GM18868 (cell line): ENCODE results near the gene ERI2.

Experiments
- ATAC-seq: cut with Tn5 transposase; IDR thresholded peaks from one replicate; pipeline ENCODE4 v1.9.1; 2021; ENCODE audit warnings: mild to moderate bottlenecking, moderate library complexity; ENCODE audit not compliant: unreplicated experiment

The ERI2 gene

GRCh38 chr16:20806168-20807050 lies at the start of gene ERI2, which contains the start of gene REXO5:
Gene ERI2 (minus strand): TSS chr16:20806472. CDS start chr16:20806430, 42 bp downstream.
Gene REXO5 (plus strand): TSS chr16:20806527. CDS start chr16:20806954, 427 bp downstream.
- ATAC-seq, result peak; percentile 80

- no peak for ATAC-seq
These were observed 48.7 kb upstream of the ERI2 start for GRCh38 chr16:20854963-20855362.

- ATAC-seq, result no peak
These were observed 47.8 kb upstream of the ERI2 start for GRCh38 chr16:20853981-20854620.

GRCh38 chr16:20853143-20853542 lies 46.9 kb upstream of the ERI2 start:
- ATAC-seq, result no peak

DNA sequence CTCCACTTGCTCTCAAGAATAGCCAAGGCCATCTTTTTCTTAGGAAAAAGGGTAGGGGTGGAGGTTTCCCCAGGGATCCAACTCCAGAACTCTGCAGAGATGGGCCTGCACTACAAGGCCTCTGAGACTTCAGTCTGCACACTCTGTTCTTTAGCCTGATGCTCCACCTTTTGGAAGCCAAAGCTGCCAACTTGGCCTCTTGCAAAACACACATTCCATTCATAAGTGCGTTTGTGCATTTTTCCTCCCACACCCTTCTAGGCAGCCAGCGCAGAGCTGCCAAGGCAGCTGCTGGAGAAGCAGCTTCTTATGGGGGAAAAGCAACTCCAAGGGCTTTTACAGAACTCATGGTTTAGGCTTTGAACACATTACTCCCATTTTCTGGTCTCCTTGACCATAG lies 45.3 kb upstream of the ERI2 start:
- no peak for ATAC-seq

GRCh38 chr16:20850981-20851380 lies 44.7 kb upstream of the ERI2 start:
- ATAC-seq, result no peak

DNA sequence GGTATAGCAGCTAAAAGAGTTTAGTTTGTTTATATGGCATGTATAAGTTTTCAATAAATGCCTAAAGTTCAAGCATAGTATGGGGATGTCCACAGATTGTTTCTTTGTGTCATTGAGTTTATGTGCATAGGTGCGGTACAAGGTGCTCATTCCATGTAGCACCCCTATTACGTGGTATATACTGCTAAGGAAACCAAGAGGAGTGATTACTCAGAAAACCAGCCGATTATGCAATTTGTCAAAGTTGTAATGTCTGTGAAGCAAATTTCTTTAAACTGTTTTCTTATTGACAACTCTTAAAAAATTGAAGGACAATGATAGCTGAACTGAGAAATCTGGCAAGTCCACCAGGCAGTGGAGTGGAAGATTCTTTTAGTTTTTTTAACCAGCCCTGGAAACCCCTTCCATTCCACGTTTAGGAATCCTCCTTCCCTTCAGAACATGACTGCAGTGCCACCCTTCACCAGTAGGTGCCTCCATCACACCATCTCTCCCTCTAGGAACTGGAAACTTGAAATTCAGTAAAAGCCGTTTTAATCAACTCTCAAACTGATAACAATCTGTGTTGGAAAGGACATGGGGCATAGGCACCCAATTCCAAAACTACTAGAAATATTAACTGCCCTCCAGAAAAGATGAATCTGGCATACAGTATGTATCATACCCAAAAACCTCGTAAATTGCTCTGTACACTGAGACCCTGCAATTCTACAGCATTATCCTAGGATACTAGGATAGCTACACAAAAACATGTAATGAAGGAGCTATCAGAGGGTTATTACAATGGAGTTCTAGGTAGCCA lies 43.5 kb upstream of the ERI2 start:
- ATAC-seq, result no peak

GRCh38 chr16:20847550-20847949 lies 41.3 kb upstream of the ERI2 start:
- ATAC-seq, result no peak

DNA sequence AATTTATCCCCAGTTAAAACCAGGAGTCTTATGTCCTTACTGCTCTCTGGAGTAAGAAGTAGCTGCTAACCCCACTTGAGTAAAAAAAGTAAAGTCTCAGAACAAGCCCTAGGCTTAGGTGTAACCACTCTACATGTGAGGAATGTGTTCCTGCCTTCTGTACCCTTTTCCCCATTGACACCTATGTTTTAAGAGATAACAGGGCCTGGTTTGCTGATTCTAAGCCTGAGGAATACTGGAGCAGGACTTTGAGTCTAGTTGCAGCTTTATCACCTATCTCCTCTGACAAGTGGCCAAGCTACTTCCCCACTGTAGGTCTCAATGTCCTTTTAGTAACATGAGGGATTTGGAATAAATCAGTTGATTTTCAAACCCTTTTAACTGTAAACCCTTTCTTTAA lies 40.3 kb upstream of the ERI2 start:
- no peak for ATAC-seq

DNA sequence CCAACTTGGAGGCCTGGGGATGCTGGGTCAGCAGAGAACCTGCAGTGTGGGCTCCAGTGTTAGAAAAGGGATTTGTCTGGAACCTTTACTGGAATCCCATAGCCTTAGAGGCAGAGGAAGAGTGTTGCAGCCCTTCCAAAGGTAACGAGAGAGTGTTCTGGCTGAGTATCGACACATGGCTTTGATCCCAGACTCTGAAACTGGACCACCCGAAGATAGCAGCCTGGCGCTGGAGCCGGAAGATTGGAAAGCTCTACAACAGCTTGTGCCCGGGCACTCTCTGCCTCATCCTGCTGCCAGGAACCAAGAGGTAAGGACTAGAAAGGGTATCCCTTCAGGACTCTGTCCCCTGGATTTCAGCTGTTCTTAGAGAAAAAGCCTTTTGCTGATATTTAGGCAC lies 39.8 kb upstream of the ERI2 start:
- no peak for ATAC-seq

DNA sequence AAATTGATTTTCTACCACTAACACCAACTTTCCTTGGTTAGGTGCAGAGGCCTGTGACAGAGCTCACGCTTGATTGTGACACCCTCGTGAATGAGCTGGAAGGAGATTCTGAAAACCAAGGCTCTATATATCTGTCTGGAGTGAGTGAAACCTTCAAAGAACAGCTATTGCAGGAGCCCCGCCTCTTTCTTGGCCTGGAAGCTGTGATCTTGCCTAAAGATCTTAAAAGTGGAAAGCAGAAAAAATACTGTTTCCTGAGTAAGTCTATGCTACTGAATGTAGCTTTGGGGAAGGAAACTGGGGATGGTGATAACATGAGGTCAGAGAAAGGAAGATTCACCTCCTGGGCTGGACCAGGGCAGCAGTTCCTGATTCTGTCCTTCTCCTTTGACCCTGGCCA lies 38.3 kb upstream of the ERI2 start:
- no peak for ATAC-seq

- ATAC-seq, result no peak
These were observed 37.8 kb upstream of the ERI2 start for GRCh38 chr16:20844054-20844453.

- ATAC-seq, result no peak
These were observed 33.2 kb upstream of the ERI2 start for GRCh38 chr16:20839504-20839903.

DNA sequence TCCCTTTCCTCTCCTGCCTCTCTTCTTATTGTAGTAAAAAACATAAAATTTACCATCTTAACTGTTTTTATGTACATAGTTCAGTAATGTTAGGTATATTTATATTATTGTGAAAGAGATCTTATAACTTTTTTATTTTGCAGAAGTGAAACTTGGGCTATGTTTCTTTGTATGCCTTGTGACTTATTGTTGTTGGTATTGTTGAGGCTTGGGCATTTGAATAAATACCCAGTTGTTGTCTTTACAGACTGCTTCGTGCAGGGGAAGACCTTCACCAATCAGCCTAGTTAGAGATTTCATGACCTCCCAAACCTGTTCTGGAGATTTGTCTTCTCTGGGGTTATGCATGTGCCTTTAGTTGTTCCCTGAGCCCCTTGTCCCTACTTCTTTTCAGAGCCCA lies 32.0 kb upstream of the ERI2 start:
- peak; percentile 42 for ATAC-seq

- no peak for ATAC-seq
These were observed 26.8 kb upstream of the ERI2 start for GRCh38 chr16:20833086-20833485.

GRCh38 chr16:20830372-20830771 lies 24.1 kb upstream of the ERI2 start:
- no peak for ATAC-seq

DNA sequence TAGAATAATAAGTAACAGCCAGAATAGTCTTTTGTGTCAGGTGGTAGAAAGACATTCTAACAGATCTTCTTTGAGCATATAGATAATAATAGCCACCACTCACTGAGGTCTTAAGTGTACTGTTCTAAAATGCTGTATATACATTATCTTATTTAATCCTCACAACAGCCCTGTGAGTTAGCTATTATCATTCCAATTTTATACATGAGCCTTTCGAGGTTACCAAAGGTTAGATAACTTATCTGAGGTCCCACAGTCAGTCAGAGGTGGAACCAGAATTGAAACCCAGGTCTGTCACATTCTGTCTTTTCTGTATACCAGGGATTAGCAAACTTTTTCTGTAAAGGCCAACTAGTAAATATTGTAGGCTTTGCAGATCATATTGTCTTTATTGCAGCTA lies 23.3 kb upstream of the ERI2 start:
- no peak for ATAC-seq

GRCh38 chr16:20826039-20826566 lies 19.8 kb upstream of the ERI2 start:
- ATAC-seq, result no peak

DNA sequence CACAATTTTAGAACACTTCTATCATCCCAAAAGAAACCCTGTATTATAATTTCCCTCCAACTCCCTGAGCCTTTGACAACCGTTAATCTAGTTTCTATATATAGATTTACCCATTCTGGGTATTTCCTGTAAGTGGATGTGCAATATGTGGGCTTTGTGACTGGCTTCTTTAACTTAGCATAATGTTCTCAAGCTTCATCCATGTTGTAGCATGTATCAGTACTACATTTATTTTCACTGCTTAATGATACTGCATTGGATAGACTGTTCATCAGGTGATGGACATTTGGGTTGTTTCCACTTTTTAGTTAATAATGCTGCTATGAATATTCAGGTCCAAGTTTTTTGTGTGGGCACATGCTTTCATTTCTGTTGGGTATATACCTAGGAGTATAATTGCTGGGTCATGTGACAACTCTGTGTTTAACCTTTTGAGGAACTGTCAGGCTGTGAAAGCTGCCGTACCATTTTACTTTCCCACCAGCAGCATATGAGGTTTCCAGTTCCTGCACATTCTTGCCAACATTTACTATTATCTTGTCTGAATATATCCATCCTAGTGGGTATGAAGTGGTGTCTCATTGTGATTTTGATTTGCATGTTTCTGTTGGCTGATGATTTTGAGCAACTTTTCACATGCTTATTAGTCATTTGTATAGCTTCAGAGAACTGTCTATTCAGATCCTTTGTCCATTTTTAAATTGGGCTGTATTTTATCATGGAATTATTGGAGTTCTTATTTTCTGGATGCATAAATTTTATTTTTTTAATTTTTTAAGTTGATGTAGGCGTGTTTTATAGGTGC lies 16.5 kb upstream of the ERI2 start:
- ATAC-seq, result no peak

DNA sequence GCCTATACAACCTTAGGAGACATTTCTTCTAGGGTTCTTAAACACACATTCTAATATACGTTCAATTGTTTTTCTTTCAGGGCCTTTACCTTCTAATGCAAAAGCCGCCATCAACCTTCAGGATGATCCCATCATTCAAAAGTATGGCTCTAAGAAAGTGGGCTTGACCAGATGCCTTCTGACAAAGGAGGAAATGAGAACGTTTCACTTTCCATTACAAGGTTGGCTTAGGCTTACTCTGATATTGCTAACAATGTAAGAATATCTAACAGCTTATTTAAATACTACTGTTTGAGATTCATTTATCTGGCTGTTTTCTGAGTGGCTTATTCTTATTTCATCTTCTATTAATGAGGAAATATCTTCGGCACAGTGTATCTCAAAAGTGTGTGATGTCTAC lies 15.4 kb upstream of the ERI2 start:
- no peak for ATAC-seq
